HepG2 (cell line): ENCODE results near the gene MYBPC2. TPM values are rescaled to one million over a fixed set of nuclear protein-coding genes. Genes with fewer than 3 reads are reported as not detected.
A peak's percentile ranks its signal among the peaks of the same experiment; 100 is the strongest.

ENCODE experiments used
- EED ChIP-seq: sonication (generic); formaldehyde crosslinking; IDR thresholded peaks from 2 replicates; pipeline ENCODE4 v1.5.0; 2020; ENCODE audit warnings: mild to moderate bottlenecking, missing genetic modification reagents
- FLYWCH1 ChIP-seq: sonication (generic); formaldehyde crosslinking; IDR thresholded peaks from 2 replicates; pipeline ENCODE4 v1.8.1; 2023; ENCODE audit warnings: mild to moderate bottlenecking, missing genetic modification reagents
- FOXJ3 ChIP-seq: sonication (generic); formaldehyde crosslinking; IDR thresholded peaks from 2 replicates; pipeline ENCODE4 v1.4.0; 2020; ENCODE audit warnings: missing genetic modification reagents, mild to moderate bottlenecking, borderline replicate concordance
- GATAD2A ChIP-seq: IDR thresholded peaks from 2 replicates; pipeline ENCODE4 v1.6.1; 2016
- HNF1B ChIP-seq: sonication (generic); formaldehyde crosslinking; IDR thresholded peaks from 2 replicates; pipeline ENCODE4 v1.5.1; 2020; ENCODE audit warnings: mild to moderate bottlenecking, moderate library complexity, missing genetic modification reagents
- HNRNPL ChIP-seq: fragments of 200-400 bp; formaldehyde crosslinking; IDR thresholded peaks from 2 replicates; pipeline ENCODE4 v1.6.1; 2017; ENCODE audit warnings: mild to moderate bottlenecking, low read depth, low read length
- MAFF ChIP-seq: IDR thresholded peaks from 2 replicates; pipeline ENCODE4 v1.6.1; 2011; ENCODE audit warnings: low read depth, low read length, improper control_type of control experiment
- PAXIP1 ChIP-seq: sonication (generic); formaldehyde crosslinking; conservative IDR thresholded peaks from 2 replicates; pipeline ENCODE4 v1.4.0; 2020; ENCODE audit warnings: mild to moderate bottlenecking, missing genetic modification reagents, moderate library complexity
- PBX2 ChIP-seq: IDR thresholded peaks from 2 replicates; pipeline ENCODE4 v1.6.1; 2016; ENCODE audit warnings: control low read depth
- PHF5A ChIP-seq: IDR thresholded peaks from one replicate; pipeline ENCODE4 v1.6.1; 2018; ENCODE audit warnings: low read depth, missing genetic modification reagents; ENCODE audit not compliant: unreplicated experiment
- POLR2AphosphoS2 ChIP-seq: IDR thresholded peaks from 2 replicates; pipeline ENCODE4 v1.6.1; 2011; ENCODE audit warnings: low read depth, low read length, improper control_type of control experiment
- RBM39 ChIP-seq: fragments of 200-400 bp; formaldehyde crosslinking; IDR thresholded peaks from one replicate; pipeline ENCODE4 v1.6.1; 2018; ENCODE audit warnings: antibody characterized with exemption, mild to moderate bottlenecking, low read depth, low read length; ENCODE audit not compliant: poor library complexity, severe bottlenecking
- RELA ChIP-seq: sonication (generic); formaldehyde crosslinking; IDR thresholded peaks from 2 replicates; pipeline ENCODE4 v1.4.0; 2020; ENCODE audit warnings: missing genetic modification reagents
- SKI ChIP-seq: fragments of 450-650 bp; IDR thresholded peaks from one replicate; pipeline ENCODE4 v1.6.1; 2018; ENCODE audit warnings: mild to moderate bottlenecking; ENCODE audit not compliant: partially characterized antibody
- ZBTB3 ChIP-seq: sonication (generic); formaldehyde crosslinking; IDR thresholded peaks from 2 replicates; pipeline ENCODE4 v1.4.0; 2020; ENCODE audit warnings: low read depth, mild to moderate bottlenecking, moderate library complexity, missing genetic modification reagents, borderline replicate concordance
- ZHX1 ChIP-seq: sonication (generic); formaldehyde crosslinking; IDR thresholded peaks from 2 replicates; pipeline ENCODE4 v1.8.1; 2022; ENCODE audit warnings: low read depth, mild to moderate bottlenecking, missing genetic modification reagents
- ZNF12 ChIP-seq: sonication (generic); formaldehyde crosslinking; IDR thresholded peaks from 2 replicates; pipeline ENCODE4 v1.5.0; 2020; ENCODE audit warnings: missing genetic modification reagents
- ZNF432 ChIP-seq: sonication (generic); formaldehyde crosslinking; IDR thresholded peaks from 2 replicates; pipeline ENCODE4 v1.5.0; 2020; ENCODE audit warnings: missing genetic modification reagents, mild to moderate bottlenecking, borderline replicate concordance
- ZSCAN5A ChIP-seq: sonication (generic); formaldehyde crosslinking; IDR thresholded peaks from 2 replicates; pipeline ENCODE4 v1.8.0; 2022; ENCODE audit warnings: mild to moderate bottlenecking, missing genetic modification reagents, borderline replicate concordance
- polyA plus RNA-seq, 8 experiments: library from polyadenylated mRNA; depleted of rRNA in 3 of 8; stranded (reverse) in 7 of 8; unstranded in 1 of 8; fragments of >200 nt; fragmentation: Illumina TruSeq in 4 of 8; extraction: Trizol in 4 of 8; gene quantifications; 2 replicates each; pipeline versions ENCODE4 v1.2.1 to v1.2.3, GENCODE V29; 2011 to 2016; ENCODE audit warnings: low read depth in 4 of 8, missing spikeins in 1 of 8, mixed read lengths in 1 of 8; ENCODE audit not compliant: insufficient read depth in 1 of 8
- total RNA-seq, 5 experiments: library from RNA; depleted of rRNA; stranded (reverse); fragments of >200 nt; fragmentation: Illumina TruSeq; extraction: Trizol; gene quantifications; 2 replicates each; pipeline ENCODE4 v1.2.3, GENCODE V29; 2016; ENCODE audit warnings: low read depth in 1 of 5

Gene MYBPC2
- total and polyA plus RNA-seq, 2 of the 13 experiments (the other 11 are each of a cell fraction or from before 2014, with no cell fraction given) = not detected

- TF ChIP-seq ZHX1 = no peak
- TF ChIP-seq ZNF432 (CRISPR knock-in tag) = no peak
- TF ChIP-seq ZSCAN5A (CRISPR knock-in tag) = no peak
- no peak for TF ChIP-seq EED (CRISPR knock-in tag)
- no peak for TF ChIP-seq ZBTB3 (CRISPR knock-in tag)
- TF ChIP-seq PBX2 (CRISPR knock-in tag) = no peak
- no peak for TF ChIP-seq RELA
- TF ChIP-seq FLYWCH1 (CRISPR knock-in tag) = no peak
- no peak for TF ChIP-seq HNF1B (CRISPR knock-in tag)
- peak; percentile 73 for TF ChIP-seq HNRNPL
- TF ChIP-seq RBM39 = peak; percentile 55
- peak; percentile 58 for TF ChIP-seq GATAD2A
- no peak for TF ChIP-seq PHF5A (CRISPR knock-in tag)
- TF ChIP-seq POLR2AphosphoS2 = no peak
- TF ChIP-seq MAFF = no peak
- TF ChIP-seq FOXJ3 (CRISPR knock-in tag) = no peak
- peak; percentile 38 for TF ChIP-seq SKI
- peak; percentile 65 for TF ChIP-seq PAXIP1 (CRISPR knock-in tag)
- no peak for TF ChIP-seq ZNF12 (CRISPR knock-in tag)
Measured at GRCh38 chr19:50513746-50514345, 81.2 kb downstream of the MYBPC2 start, which contains the start of gene ASPDH (continued).
